WTC11 (cell line): ENCODE measurements around the gene FOXA1. TPM values are rescaled to one million over a fixed set of nuclear protein-coding genes. Genes with fewer than 3 reads are reported as not detected.

Experiments used
- ATAC-seq: fragments of 200-7000 bp; cut with Tn5 transposase; 2 replicates; pipeline ENCODE4 v1.10.0; 2021; ENCODE audit warnings: mild to moderate bottlenecking, moderate library complexity
- CTCF ChIA-PET: fragments of 300-600 bp; sonication (Branson Sonifier 250); formaldehyde crosslinking; loops from one replicate; lab custom pipeline; 2021; ENCODE audit warnings: antibody characterized with exemption; lab: Charles Lee
- POLR2A ChIA-PET: fragments of 350-600 bp; sonication (Branson Sonifier 250); formaldehyde crosslinking; loops from one replicate; lab custom pipeline; 2021; ENCODE audit warnings: antibody characterized with exemption; lab: Charles Lee
- DNase-seq: peaks from one replicate; pipeline ENCODE4 v3.0.0; 2021; ENCODE audit warnings: low spot score
- H3K27ac Mint-ChIP-seq: 2 replicates; pipeline ENCODE4 v1.8.0; 2021; ENCODE audit warnings: mixed read lengths
- H3K27me3 Mint-ChIP-seq: 2 replicates; pipeline ENCODE4 v1.8.0; 2021; ENCODE audit warnings: low read depth, mild to moderate bottlenecking, moderate library complexity, mixed read lengths
- H3K36me3 Mint-ChIP-seq: 2 replicates; pipeline ENCODE4 v1.8.0; 2021; ENCODE audit warnings: mixed read lengths
- H3K4me1 Mint-ChIP-seq: 2 replicates; pipeline ENCODE4 v1.8.0; 2022; ENCODE audit warnings: mixed read lengths
- H3K4me3 Mint-ChIP-seq: 2 replicates; pipeline ENCODE4 v1.8.0; 2021; ENCODE audit warnings: mild to moderate bottlenecking, moderate library complexity, mixed read lengths
- H3K9me3 Mint-ChIP-seq: 2 replicates; pipeline ENCODE4 v1.8.0; 2021; ENCODE audit warnings: mixed read lengths
- ETV6 ChIP-seq: sonication (generic); formaldehyde crosslinking; IDR thresholded peaks from 2 replicates; pipeline ENCODE4 v1.8.1; 2022; ENCODE audit warnings: mild to moderate bottlenecking, missing genetic modification reagents
- FOXJ3 ChIP-seq: sonication (generic); formaldehyde crosslinking; IDR thresholded peaks from 2 replicates; pipeline ENCODE4 v1.9.0; 2021; ENCODE audit warnings: missing genetic modification reagents, mild to moderate bottlenecking, borderline replicate concordance
- FOXK1 ChIP-seq: sonication (generic); formaldehyde crosslinking; IDR thresholded peaks from 2 replicates; pipeline ENCODE4 v1.8.0; 2022; ENCODE audit warnings: mild to moderate bottlenecking, moderate library complexity, missing genetic modification reagents
- JUN ChIP-seq: sonication (generic); formaldehyde crosslinking; IDR thresholded peaks from 2 replicates; pipeline ENCODE4 v1.8.0; 2023; ENCODE audit warnings: mild to moderate bottlenecking, missing genetic modification reagents
- KAT7 ChIP-seq: sonication (generic); formaldehyde crosslinking; IDR thresholded peaks from 2 replicates; pipeline ENCODE4 v1.8.1; 2023; ENCODE audit warnings: missing genetic modification reagents, mild to moderate bottlenecking, borderline replicate concordance
- NFATC4 ChIP-seq: fragments of 250-450 bp; sonication (Bioruptor Pico); IDR thresholded peaks from 2 replicates; pipeline ENCODE4 v1.9.0; 2021; ENCODE audit warnings: mild to moderate bottlenecking
- NFE2L1 ChIP-seq: sonication (generic); formaldehyde crosslinking; IDR thresholded peaks from 2 replicates; pipeline ENCODE4 v1.8.1; 2023; ENCODE audit warnings: missing genetic modification reagents
- SMAD4 ChIP-seq: sonication (generic); formaldehyde crosslinking; IDR thresholded peaks from 2 replicates; pipeline ENCODE4 v1.8.0; 2022; ENCODE audit warnings: mild to moderate bottlenecking, missing genetic modification reagents
- SOX15 ChIP-seq: fragments of 250-450 bp; sonication (Bioruptor Pico); IDR thresholded peaks from 2 replicates; pipeline ENCODE4 v1.9.0; 2021; ENCODE audit warnings: mild to moderate bottlenecking
- ZNF263 ChIP-seq: sonication (generic); formaldehyde crosslinking; IDR thresholded peaks from 2 replicates; pipeline ENCODE4 v1.8.1; 2022; ENCODE audit warnings: low read depth, mild to moderate bottlenecking, moderate library complexity, missing genetic modification reagents
- ZNF423 ChIP-seq: fragments of 250-450 bp; sonication (Bioruptor Pico); IDR thresholded peaks from 2 replicates; pipeline ENCODE4 v2.1.2; 2022; ENCODE audit warnings: mild to moderate bottlenecking, moderate library complexity
- total RNA-seq: library from RNA; stranded (reverse); gene quantifications from 3 replicates; pipeline ENCODE4 v1.2.3, GENCODE V29; 2021
- TF ChIP-seq, protein P1 (sequence below): sonication (generic); formaldehyde crosslinking; IDR thresholded peaks from 2 replicates; pipeline ENCODE4 v1.8.0; 2022; ENCODE audit warnings: missing genetic modification reagents
- TF ChIP-seq, protein P2 (sequence below): sonication (generic); formaldehyde crosslinking; IDR thresholded peaks from 2 replicates; pipeline ENCODE4 v1.8.1; 2023; ENCODE audit warnings: mild to moderate bottlenecking, missing genetic modification reagents, borderline replicate concordance
- TF ChIP-seq, protein P3 (sequence below): fragments of 250-450 bp; sonication (Bioruptor Pico); IDR thresholded peaks from 2 replicates; pipeline ENCODE4 v1.9.0; 2021; ENCODE audit warnings: moderate library complexity, mild to moderate bottlenecking, inconsistent platforms, borderline replicate concordance
- TF ChIP-seq, protein P4 (sequence below): fragments of 200-600 bp; IDR thresholded peaks from 2 replicates; pipeline ENCODE4 v1.8.0; 2022; ENCODE audit warnings: antibody characterized with exemption
- TF ChIP-seq, protein P5 (sequence below): fragments of 250-450 bp; sonication (Bioruptor Pico); IDR thresholded peaks from 2 replicates; pipeline ENCODE4 v1.9.0; 2021; ENCODE audit warnings: mild to moderate bottlenecking, borderline replicate concordance
- TF ChIP-seq, protein P6 (sequence below): fragments of 250-450 bp; sonication (Bioruptor Pico); IDR thresholded peaks from 2 replicates; pipeline ENCODE4 v1.8.0; 2021; ENCODE audit warnings: mild to moderate bottlenecking

FOXA1 gene
- total RNA-seq, 1 experiment from 2014 or later = 0.28 TPM

DNA sequence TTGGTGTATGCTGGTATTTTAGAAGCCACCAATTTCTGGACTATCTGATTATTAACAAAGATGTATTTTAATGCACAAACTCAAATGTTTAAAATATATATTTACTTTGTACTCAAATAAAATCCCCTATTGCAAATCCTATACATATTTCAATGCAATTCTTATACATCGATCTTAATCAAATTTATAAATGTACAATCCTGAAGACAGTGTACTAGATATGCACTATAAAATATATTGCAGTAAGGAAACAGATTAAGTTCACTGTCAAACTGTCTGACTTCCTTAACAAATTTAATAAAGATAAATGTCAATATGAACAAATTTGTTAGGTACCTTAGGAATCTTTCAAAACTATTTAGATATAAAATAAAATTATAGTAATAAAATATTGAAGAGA is 43.9 kb downstream of the FOXA1 start:
- peaks cover 3% of the 10 kb centered on the region; the same call in 1 of the 2 replicates for H3K36me3 Mint-ChIP-seq
- DNase-seq (no peak), ATAC-seq (no peak)
- no peaks in the 10 kb centered on the region for H3K4me1 Mint-ChIP-seq
- no peak for TF ChIP-seq SOX15 (CRISPR knock-in tag)
- TF ChIP-seq, protein P1, sequence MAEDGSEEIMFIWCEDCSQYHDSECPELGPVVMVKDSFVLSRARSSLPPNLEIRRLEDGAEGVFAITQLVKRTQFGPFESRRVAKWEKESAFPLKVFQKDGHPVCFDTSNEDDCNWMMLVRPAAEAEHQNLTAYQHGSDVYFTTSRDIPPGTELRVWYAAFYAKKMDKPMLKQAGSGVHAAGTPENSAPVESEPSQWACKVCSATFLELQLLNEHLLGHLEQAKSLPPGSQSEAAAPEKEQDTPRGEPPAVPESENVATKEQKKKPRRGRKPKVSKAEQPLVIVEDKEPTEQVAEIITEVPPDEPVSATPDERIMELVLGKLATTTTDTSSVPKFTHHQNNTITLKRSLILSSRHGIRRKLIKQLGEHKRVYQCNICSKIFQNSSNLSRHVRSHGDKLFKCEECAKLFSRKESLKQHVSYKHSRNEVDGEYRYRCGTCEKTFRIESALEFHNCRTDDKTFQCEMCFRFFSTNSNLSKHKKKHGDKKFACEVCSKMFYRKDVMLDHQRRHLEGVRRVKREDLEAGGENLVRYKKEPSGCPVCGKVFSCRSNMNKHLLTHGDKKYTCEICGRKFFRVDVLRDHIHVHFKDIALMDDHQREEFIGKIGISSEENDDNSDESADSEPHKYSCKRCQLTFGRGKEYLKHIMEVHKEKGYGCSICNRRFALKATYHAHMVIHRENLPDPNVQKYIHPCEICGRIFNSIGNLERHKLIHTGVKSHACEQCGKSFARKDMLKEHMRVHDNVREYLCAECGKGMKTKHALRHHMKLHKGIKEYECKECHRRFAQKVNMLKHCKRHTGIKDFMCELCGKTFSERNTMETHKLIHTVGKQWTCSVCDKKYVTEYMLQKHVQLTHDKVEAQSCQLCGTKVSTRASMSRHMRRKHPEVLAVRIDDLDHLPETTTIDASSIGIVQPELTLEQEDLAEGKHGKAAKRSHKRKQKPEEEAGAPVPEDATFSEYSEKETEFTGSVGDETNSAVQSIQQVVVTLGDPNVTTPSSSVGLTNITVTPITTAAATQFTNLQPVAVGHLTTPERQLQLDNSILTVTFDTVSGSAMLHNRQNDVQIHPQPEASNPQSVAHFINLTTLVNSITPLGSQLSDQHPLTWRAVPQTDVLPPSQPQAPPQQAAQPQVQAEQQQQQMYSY = no peak
- TF ChIP-seq, protein P2, sequence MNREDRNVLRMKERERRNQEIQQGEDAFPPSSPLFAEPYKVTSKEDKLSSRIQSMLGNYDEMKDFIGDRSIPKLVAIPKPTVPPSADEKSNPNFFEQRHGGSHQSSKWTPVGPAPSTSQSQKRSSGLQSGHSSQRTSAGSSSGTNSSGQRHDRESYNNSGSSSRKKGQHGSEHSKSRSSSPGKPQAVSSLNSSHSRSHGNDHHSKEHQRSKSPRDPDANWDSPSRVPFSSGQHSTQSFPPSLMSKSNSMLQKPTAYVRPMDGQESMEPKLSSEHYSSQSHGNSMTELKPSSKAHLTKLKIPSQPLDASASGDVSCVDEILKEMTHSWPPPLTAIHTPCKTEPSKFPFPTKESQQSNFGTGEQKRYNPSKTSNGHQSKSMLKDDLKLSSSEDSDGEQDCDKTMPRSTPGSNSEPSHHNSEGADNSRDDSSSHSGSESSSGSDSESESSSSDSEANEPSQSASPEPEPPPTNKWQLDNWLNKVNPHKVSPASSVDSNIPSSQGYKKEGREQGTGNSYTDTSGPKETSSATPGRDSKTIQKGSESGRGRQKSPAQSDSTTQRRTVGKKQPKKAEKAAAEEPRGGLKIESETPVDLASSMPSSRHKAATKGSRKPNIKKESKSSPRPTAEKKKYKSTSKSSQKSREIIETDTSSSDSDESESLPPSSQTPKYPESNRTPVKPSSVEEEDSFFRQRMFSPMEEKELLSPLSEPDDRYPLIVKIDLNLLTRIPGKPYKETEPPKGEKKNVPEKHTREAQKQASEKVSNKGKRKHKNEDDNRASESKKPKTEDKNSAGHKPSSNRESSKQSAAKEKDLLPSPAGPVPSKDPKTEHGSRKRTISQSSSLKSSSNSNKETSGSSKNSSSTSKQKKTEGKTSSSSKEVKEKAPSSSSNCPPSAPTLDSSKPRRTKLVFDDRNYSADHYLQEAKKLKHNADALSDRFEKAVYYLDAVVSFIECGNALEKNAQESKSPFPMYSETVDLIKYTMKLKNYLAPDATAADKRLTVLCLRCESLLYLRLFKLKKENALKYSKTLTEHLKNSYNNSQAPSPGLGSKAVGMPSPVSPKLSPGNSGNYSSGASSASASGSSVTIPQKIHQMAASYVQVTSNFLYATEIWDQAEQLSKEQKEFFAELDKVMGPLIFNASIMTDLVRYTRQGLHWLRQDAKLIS = no peak
- TF ChIP-seq, protein P3, sequence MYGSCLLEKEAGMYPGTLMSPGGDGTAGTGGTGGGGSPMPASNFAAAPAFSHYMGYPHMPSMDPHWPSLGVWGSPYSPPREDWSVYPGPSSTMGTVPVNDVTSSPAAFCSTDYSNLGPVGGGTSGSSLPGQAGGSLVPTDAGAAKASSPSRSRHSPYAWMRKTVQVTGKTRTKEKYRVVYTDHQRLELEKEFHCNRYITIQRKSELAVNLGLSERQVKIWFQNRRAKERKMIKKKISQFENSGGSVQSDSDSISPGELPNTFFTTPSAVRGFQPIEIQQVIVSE (CRISPR knock-in tag) = no peak
- TF ChIP-seq NFATC4 (CRISPR knock-in tag) = no peak
- TF ChIP-seq ZNF423 (CRISPR knock-in tag) = no peak
- TF ChIP-seq FOXK1 (CRISPR knock-in tag) = no peak
- no peak for TF ChIP-seq ETV6 (CRISPR knock-in tag)
- no peak for TF ChIP-seq JUN (CRISPR knock-in tag)
- TF ChIP-seq KAT7 = no peak
- TF ChIP-seq, all 79 proteins: peak for 0
- Mint-ChIP-seq H3K9me3 (peaks cover 20% of the 10 kb centered on the region), H3K4me3 (no peak overlapping the region), H3K27ac (no peak overlapping the region), H3K27me3 (no peaks in the 10 kb centered on the region)
- POLR2A ChIA-PET = interaction anchor here (0.6 kb wide), 1 partner anchor 317 kb away, joined by 4 read pairs; no protein-coding TSS in a partner anchor
- CTCF ChIA-PET = no interaction called here

DNA sequence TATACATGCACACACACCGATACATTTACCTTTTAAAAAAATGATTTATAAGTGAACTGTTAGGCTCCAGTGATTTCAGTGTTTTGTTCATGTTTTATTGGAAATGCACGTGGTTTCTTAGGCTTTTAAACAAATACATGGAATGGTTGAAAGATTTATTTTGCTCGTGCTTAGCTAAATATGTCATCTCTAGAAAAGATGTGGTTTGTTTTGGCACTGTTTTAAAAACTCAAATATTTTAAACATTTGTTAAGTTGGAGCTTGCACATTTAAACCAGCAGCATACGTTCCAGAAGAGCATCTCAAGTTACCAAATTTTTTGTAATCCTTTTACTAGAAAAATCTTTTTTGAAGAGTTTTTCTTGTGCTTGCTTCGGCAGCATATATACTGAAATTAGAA is 44.5 kb downstream of the FOXA1 start:
- ChIA-PET POLR2A (no interaction called here), CTCF (no interaction called here)
- Mint-ChIP-seq H3K9me3 (peaks cover 20% of the 10 kb centered on the region), H3K27me3 (no peaks in the 10 kb centered on the region), H3K4me3 (no peak overlapping the region), H3K36me3 (peaks cover 3% of the 10 kb centered on the region; the same call in 1 of the 2 replicates), H3K27ac (no peak overlapping the region), H3K4me1 (no peaks in the 10 kb centered on the region)
- DNase-seq = no peak
- ATAC-seq = no peak
- no peak for TF ChIP-seq ZNF263 (CRISPR knock-in tag)
- TF ChIP-seq, protein P4, sequence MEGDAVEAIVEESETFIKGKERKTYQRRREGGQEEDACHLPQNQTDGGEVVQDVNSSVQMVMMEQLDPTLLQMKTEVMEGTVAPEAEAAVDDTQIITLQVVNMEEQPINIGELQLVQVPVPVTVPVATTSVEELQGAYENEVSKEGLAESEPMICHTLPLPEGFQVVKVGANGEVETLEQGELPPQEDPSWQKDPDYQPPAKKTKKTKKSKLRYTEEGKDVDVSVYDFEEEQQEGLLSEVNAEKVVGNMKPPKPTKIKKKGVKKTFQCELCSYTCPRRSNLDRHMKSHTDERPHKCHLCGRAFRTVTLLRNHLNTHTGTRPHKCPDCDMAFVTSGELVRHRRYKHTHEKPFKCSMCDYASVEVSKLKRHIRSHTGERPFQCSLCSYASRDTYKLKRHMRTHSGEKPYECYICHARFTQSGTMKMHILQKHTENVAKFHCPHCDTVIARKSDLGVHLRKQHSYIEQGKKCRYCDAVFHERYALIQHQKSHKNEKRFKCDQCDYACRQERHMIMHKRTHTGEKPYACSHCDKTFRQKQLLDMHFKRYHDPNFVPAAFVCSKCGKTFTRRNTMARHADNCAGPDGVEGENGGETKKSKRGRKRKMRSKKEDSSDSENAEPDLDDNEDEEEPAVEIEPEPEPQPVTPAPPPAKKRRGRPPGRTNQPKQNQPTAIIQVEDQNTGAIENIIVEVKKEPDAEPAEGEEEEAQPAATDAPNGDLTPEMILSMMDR = no peak
- TF ChIP-seq, protein P5, sequence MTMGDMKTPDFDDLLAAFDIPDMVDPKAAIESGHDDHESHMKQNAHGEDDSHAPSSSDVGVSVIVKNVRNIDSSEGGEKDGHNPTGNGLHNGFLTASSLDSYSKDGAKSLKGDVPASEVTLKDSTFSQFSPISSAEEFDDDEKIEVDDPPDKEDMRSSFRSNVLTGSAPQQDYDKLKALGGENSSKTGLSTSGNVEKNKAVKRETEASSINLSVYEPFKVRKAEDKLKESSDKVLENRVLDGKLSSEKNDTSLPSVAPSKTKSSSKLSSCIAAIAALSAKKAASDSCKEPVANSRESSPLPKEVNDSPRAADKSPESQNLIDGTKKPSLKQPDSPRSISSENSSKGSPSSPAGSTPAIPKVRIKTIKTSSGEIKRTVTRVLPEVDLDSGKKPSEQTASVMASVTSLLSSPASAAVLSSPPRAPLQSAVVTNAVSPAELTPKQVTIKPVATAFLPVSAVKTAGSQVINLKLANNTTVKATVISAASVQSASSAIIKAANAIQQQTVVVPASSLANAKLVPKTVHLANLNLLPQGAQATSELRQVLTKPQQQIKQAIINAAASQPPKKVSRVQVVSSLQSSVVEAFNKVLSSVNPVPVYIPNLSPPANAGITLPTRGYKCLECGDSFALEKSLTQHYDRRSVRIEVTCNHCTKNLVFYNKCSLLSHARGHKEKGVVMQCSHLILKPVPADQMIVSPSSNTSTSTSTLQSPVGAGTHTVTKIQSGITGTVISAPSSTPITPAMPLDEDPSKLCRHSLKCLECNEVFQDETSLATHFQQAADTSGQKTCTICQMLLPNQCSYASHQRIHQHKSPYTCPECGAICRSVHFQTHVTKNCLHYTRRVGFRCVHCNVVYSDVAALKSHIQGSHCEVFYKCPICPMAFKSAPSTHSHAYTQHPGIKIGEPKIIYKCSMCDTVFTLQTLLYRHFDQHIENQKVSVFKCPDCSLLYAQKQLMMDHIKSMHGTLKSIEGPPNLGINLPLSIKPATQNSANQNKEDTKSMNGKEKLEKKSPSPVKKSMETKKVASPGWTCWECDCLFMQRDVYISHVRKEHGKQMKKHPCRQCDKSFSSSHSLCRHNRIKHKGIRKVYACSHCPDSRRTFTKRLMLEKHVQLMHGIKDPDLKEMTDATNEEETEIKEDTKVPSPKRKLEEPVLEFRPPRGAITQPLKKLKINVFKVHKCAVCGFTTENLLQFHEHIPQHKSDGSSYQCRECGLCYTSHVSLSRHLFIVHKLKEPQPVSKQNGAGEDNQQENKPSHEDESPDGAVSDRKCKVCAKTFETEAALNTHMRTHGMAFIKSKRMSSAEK (CRISPR knock-in tag) = no peak
- no peak for TF ChIP-seq NFATC4 (CRISPR knock-in tag)
- TF ChIP-seq SMAD4 (CRISPR knock-in tag) = no peak
- no peak for TF ChIP-seq NFE2L1 (CRISPR knock-in tag)
- TF ChIP-seq, protein P6, sequence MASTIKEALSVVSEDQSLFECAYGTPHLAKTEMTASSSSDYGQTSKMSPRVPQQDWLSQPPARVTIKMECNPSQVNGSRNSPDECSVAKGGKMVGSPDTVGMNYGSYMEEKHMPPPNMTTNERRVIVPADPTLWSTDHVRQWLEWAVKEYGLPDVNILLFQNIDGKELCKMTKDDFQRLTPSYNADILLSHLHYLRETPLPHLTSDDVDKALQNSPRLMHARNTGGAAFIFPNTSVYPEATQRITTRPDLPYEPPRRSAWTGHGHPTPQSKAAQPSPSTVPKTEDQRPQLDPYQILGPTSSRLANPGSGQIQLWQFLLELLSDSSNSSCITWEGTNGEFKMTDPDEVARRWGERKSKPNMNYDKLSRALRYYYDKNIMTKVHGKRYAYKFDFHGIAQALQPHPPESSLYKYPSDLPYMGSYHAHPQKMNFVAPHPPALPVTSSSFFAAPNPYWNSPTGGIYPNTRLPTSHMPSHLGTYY (CRISPR knock-in tag) = no peak
- TF ChIP-seq FOXJ3 = no peak
